Activated CD4-positive, alpha-beta memory T cell treated with anti-CD3 and anti-CD28 coated beads, Interleukin-2, amount 10 ng/mL, durations not matched to agents 7 days and 5 days (primary cell): ENCODE results near the gene PIAS4. TPM values are rescaled to one million over a fixed set of nuclear protein-coding genes. Genes with fewer than 3 reads are reported as not detected.

Experiments
- CTCF ChIA-PET: fragments of 350-600 bp; sonication (Branson Sonifier 250); formaldehyde crosslinking; loops from one replicate; lab custom pipeline; 2021; ENCODE audit warnings: antibody characterized with exemption, inconsistent platforms; lab: Charles Lee
- POLR2A ChIA-PET: fragments of 350-600 bp; sonication (Branson Sonifier 250); formaldehyde crosslinking; loops from one replicate; lab custom pipeline; 2021; ENCODE audit warnings: antibody characterized with exemption; lab: Charles Lee
- DNase-seq: peaks from one replicate; pipeline ENCODE4 v3.0.0-alpha.2; 2020
- H3K27ac Mint-ChIP-seq: one replicate; pipeline ENCODE4 v1.8.0; 2021; ENCODE audit warnings: mild to moderate bottlenecking, mixed read lengths
- H3K27me3 Mint-ChIP-seq: one replicate; pipeline ENCODE4 v1.8.0; 2021; ENCODE audit warnings: mixed read lengths
- H3K36me3 Mint-ChIP-seq: one replicate; pipeline ENCODE4 v1.8.0; 2021; ENCODE audit warnings: low read depth, mixed read lengths
- H3K4me1 Mint-ChIP-seq: one replicate; pipeline ENCODE4 v1.8.0; 2021; ENCODE audit warnings: mixed read lengths
- H3K4me3 Mint-ChIP-seq: one replicate; pipeline ENCODE4 v1.8.0; 2021; ENCODE audit warnings: mild to moderate bottlenecking, mixed read lengths
- H3K9me3 Mint-ChIP-seq: one replicate; pipeline ENCODE4 v1.8.0; 2021; ENCODE audit warnings: mixed read lengths
- total RNA-seq, 2 experiments: library from RNA; stranded (reverse); gene quantifications; one replicate each; pipeline ENCODE4 v1.2.3, GENCODE V29; 2021

Gene PIAS4
- total RNA-seq, 2 experiments from 2014 or later, result 28.6 to 33.2 TPM

GRCh38 chr19:3969435-3970312 is 37.9 kb upstream of the PIAS4 start:
- Mint-ChIP-seq H3K4me3 (peak overlapping the region; percentile 90), H3K4me1 (peaks cover 29% of the 10 kb centered on the region), H3K27me3 (no peaks in the 10 kb centered on the region), H3K36me3 (peaks cover 32% of the 10 kb centered on the region), H3K9me3 (no peaks in the 10 kb centered on the region), H3K27ac (peak overlapping the region; percentile 77)
- DNase-seq, result no peak
- POLR2A ChIA-PET, result interaction anchor here (0.6 to 5.4 kb wide), 2 partner anchors 13 to 55 kb away, joined by 3 to 122 read pairs; partner anchors contain the start of gene EEF2
- CTCF ChIA-PET, result interaction anchor here (0.6 to 1.8 kb wide), 3 partner anchors 9 to 18 kb away, joined by 3 to 6 read pairs (median 4); partner anchors contain the start of gene EEF2

- DNase-seq, result no peak
- peak overlapping the region; percentile 77 for H3K27ac Mint-ChIP-seq
- peaks cover 29% of the 10 kb centered on the region for H3K4me1 Mint-ChIP-seq
- H3K4me3 Mint-ChIP-seq, result peak overlapping the region; percentile 90
- POLR2A ChIA-PET, result interaction anchor here (1.0 to 5.4 kb wide), 6 partner anchors 12 to 432 kb away, joined by 3 to 122 read pairs (median 5); partner anchors contain the start of genes CHAF1A, EEF2, MRPL54 and PIAS4
- CTCF ChIA-PET, result interaction anchor here (0.6 to 1.1 kb wide), 3 partner anchors 10 to 18 kb away, joined by 3 to 11 read pairs (median 6); partner anchors contain the start of gene EEF2
- H3K9me3 Mint-ChIP-seq, result no peaks in the 10 kb centered on the region
- no peaks in the 10 kb centered on the region for H3K27me3 Mint-ChIP-seq
- peaks cover 29% of the 10 kb centered on the region for H3K36me3 Mint-ChIP-seq
These were observed 37.2 kb upstream of the PIAS4 start for GRCh38 chr19:3970313-3970807.

- peak; percentile 94 for DNase-seq
- Mint-ChIP-seq H3K4me3 (peak within 1 kb of the TSS; percentile 90), H3K27me3 (no peaks in the 10 kb centered on the region), H3K27ac (peak within 1 kb of the TSS; percentile 77), H3K4me1 (peaks cover 30% of the 10 kb centered on the region), H3K9me3 (no peaks in the 10 kb centered on the region), H3K36me3 (peaks cover 32% of the 10 kb centered on the region)
- ChIA-PET CTCF (interaction anchor here (0.5 to 1.3 kb wide), 5 partner anchors 13 to 416 kb away, joined by 3 to 11 read pairs (median 3); partner anchors contain the start of gene EEF2), POLR2A (interaction anchor here (0.7 to 5.4 kb wide), 8 partner anchors 11 to 431 kb away, joined by 3 to 122 read pairs (median 4); partner anchors contain the start of genes CHAF1A, EEF2, MRPL54 and PIAS4)
These were observed 36.5 kb upstream of the PIAS4 start, which contains the start of gene DAPK3 for GRCh38 chr19:3970808-3971598. DAPK3 (minus strand) TSS chr19:3971099; CDS start chr19:3969735, 1,364 bp downstream.

- ChIA-PET CTCF (interaction anchor here (0.7 to 0.8 kb wide), 2 partner anchors 11 to 270 kb away, joined by 3 to 4 read pairs; partner anchors contain the start of gene EEF2), POLR2A (interaction anchor here (0.8 to 2.9 kb wide), 3 partner anchors 9 to 33 kb away, joined by 3 to 25 read pairs (median 3); partner anchors contain the start of genes EEF2 and PIAS4)
- Mint-ChIP-seq H3K9me3 (no peaks in the 10 kb centered on the region), H3K4me1 (peaks cover 30% of the 10 kb centered on the region), H3K4me3 (no peak overlapping the region), H3K36me3 (peaks cover 47% of the 10 kb centered on the region), H3K27me3 (no peaks in the 10 kb centered on the region), H3K27ac (no peak overlapping the region)
- no peak for DNase-seq
These were observed 32.4 kb upstream of the PIAS4 start for GRCh38 chr19:3975144-3975543.

- H3K27ac Mint-ChIP-seq, result no peak overlapping the region
- H3K4me1 Mint-ChIP-seq, result peaks cover 25% of the 10 kb centered on the region
- CTCF ChIA-PET, result interaction anchor here (0.7 to 0.8 kb wide), 2 partner anchors 10 to 270 kb away, joined by 3 to 4 read pairs; partner anchors contain the start of gene EEF2
- no peaks in the 10 kb centered on the region for H3K27me3 Mint-ChIP-seq
- peaks cover 52% of the 10 kb centered on the region for H3K36me3 Mint-ChIP-seq
- POLR2A ChIA-PET, result interaction anchor here (0.8 to 2.9 kb wide), 3 partner anchors 9 to 32 kb away, joined by 3 to 25 read pairs (median 3); partner anchors contain the start of genes EEF2 and PIAS4
- H3K4me3 Mint-ChIP-seq, result no peak overlapping the region
- DNase-seq, result no peak
- no peaks in the 10 kb centered on the region for H3K9me3 Mint-ChIP-seq
These were observed 31.9 kb upstream of the PIAS4 start for GRCh38 chr19:3975637-3976087.

- ChIA-PET CTCF (no interaction called here), POLR2A (interaction anchor here (0.9 to 2.9 kb wide), 2 partner anchors 8 to 11 kb away, joined by 7 to 25 read pairs; partner anchors contain the start of gene EEF2)
- peaks cover 27% of the 10 kb centered on the region for H3K4me1 Mint-ChIP-seq
- no peaks in the 10 kb centered on the region for H3K9me3 Mint-ChIP-seq
- H3K4me3 Mint-ChIP-seq, result no peak overlapping the region
- no peak for DNase-seq
- H3K36me3 Mint-ChIP-seq, result peaks cover 62% of the 10 kb centered on the region
- H3K27ac Mint-ChIP-seq, result no peak overlapping the region
- no peaks in the 10 kb centered on the region for H3K27me3 Mint-ChIP-seq
These were observed 30.9 kb upstream of the PIAS4 start for GRCh38 chr19:3976495-3977241.

- DNase-seq, result no peak
- ChIA-PET POLR2A (interaction anchor here (0.9 to 2.9 kb wide), 2 partner anchors 7 to 10 kb away, joined by 7 to 25 read pairs; partner anchors contain the start of gene EEF2), CTCF (no interaction called here)
- Mint-ChIP-seq H3K27ac (no peak overlapping the region), H3K9me3 (no peaks in the 10 kb centered on the region), H3K27me3 (no peaks in the 10 kb centered on the region), H3K36me3 (peaks cover 70% of the 10 kb centered on the region), H3K4me3 (no peak overlapping the region), H3K4me1 (peaks cover 35% of the 10 kb centered on the region)
These were observed 30.0 kb upstream of the PIAS4 start for GRCh38 chr19:3977242-3978143.

GRCh38 chr19:3978145-3978544 is 29.4 kb upstream of the PIAS4 start:
- no peak for DNase-seq
- Mint-ChIP-seq H3K9me3 (no peaks in the 10 kb centered on the region), H3K27me3 (no peaks in the 10 kb centered on the region), H3K4me3 (no peak overlapping the region), H3K4me1 (peaks cover 41% of the 10 kb centered on the region), H3K27ac (no peak overlapping the region), H3K36me3 (peaks cover 74% of the 10 kb centered on the region)
- CTCF ChIA-PET, result no interaction called here
- POLR2A ChIA-PET, result interaction anchor here (8.5 kb wide), 1 partner anchor 8 kb away, joined by 122 read pairs; the partner anchor contains the start of gene DAPK3

- Mint-ChIP-seq H3K4me3 (no peak overlapping the region), H3K27ac (no peak overlapping the region)
These were observed 28.3 kb upstream of the PIAS4 start for GRCh38 chr19:3979289-3979673.

GRCh38 chr19:3979674-3980352 is 27.7 kb upstream of the PIAS4 start:
- Mint-ChIP-seq H3K4me1 (peaks cover 54% of the 10 kb centered on the region), H3K27me3 (no peaks in the 10 kb centered on the region), H3K36me3 (peaks cover 90% of the 10 kb centered on the region), H3K27ac (no peak overlapping the region), H3K9me3 (no peaks in the 10 kb centered on the region), H3K4me3 (no peak overlapping the region)
- ChIA-PET CTCF (no interaction called here), POLR2A (interaction anchor here (0.8 to 8.5 kb wide), 2 partner anchors 10 kb away, joined by 3 to 122 read pairs; partner anchors contain the start of gene DAPK3)
- DNase-seq, result no peak

More at GRCh38 chr19:3979289-3979673, 28.3 kb upstream of the PIAS4 start:
- Mint-ChIP-seq H3K36me3 (peaks cover 85% of the 10 kb centered on the region), H3K27me3 (no peaks in the 10 kb centered on the region), H3K4me1 (peaks cover 53% of the 10 kb centered on the region), H3K9me3 (no peaks in the 10 kb centered on the region)
- DNase-seq, result no peak
- CTCF ChIA-PET, result no interaction called here
- POLR2A ChIA-PET, result interaction anchor here (0.8 to 8.5 kb wide), 2 partner anchors 9 to 11 kb away, joined by 3 to 122 read pairs; partner anchors contain the start of gene DAPK3
